ENCODE measurements around the gene MPDU1. TPM values are rescaled to one million over a fixed set of nuclear protein-coding genes. Genes with fewer than 3 reads are reported as not detected.
A peak's percentile ranks its signal among the peaks of the same experiment; 100 is the strongest.

The MPDU1 gene
- total and polyA plus RNA-seq, 2 of the 4 experiments (the other 2 are of a cell fraction): 135 to 149 TPM

DNA sequence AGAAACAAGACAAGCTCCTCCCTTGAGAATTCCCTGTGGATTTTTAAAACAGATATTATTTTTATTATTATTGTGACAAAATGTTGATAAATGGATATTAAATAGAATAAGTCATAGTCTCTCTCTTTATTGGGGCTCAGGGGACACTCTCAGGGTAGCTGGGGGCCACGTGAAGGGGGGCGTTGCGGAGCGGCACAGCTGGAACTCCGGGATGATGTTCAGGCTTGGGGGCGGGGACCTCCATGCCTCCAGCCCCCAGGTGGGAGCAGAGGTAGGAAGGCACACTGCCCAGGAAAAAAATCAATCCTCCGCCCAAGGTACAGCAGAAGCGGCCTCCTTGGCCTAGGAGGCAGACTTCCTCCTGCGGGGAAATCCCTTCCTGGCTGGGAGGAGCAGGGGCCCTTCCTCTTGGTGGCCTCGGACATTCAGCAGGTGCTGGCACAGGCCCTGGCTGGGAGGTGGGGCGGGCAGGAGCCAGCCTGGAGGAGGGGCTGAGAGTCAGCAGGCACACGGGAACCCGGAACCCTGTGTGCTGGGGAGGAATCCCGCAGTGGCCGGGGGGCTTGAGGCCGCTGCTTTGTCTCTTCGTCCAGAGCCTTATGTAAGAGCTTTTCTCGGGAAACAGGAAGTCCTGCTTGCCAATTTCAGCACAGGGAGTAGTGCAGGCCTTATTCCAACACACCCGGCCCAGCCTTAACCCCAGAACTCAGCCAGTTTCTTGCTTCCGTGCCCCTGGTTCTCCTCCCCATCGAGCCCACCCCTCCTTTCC, 25.7 kb upstream of the MPDU1 start:
- in situ Hi-C loops (cut with MboI; ENCODE audit: low sequenced_read_pairs): loop anchor here (10.0 kb wide), 1 partner anchor 203 kb away; the partner anchor contains the start of genes KCTD11 and TMEM95
- H3K27ac ChIP-seq (ENCODE audit: insufficient read depth, low read length): peak overlapping the region; percentile 3; the same call in 1 of the 2 replicates
- H3K9ac ChIP-seq (ENCODE audit: low read depth, low read length): peak overlapping the region; percentile 24; the same call in 1 of the 2 replicates

More for the DNA sequence above, 25.7 kb upstream of the MPDU1 start:
- Histone ChIP-seq H4K5ac (ENCODE audit: low read depth, low read length) (peak overlapping the region; percentile 72), H3K4me2 (ENCODE audit: low read depth, low read length) (no peak overlapping the region), H2AK9ac (replicated peaks; ENCODE audit: low read depth, low read length, poor library complexity) (peak overlapping the region; percentile 75), H3K36me3 (ENCODE audit: control insufficient read depth, insufficient read depth, low read length) (no peaks in the 10 kb centered on the region), H2BK5ac (ENCODE audit: low read depth, low read length, poor library complexity, severe bottlenecking) (no peak overlapping the region), H3K56ac (ENCODE audit: extremely low read depth, insufficient read depth, low read length) (no peak overlapping the region), H4K91ac (ENCODE audit: insufficient read depth, low read depth, low read length) (no peak overlapping the region), H3K4me1 (ENCODE audit: control insufficient read depth, insufficient read depth, low read length) (peaks cover 9% of the 10 kb centered on the region), H3K14ac (replicated peaks; ENCODE audit: low read depth, low read length) (no peak overlapping the region; the same call in 1 of the 2 replicates), H4K20me1 (ENCODE audit: insufficient read depth, low read length) (no peaks in the 10 kb centered on the region), H3K27me3 (ENCODE audit: control insufficient read depth, insufficient read depth, low read length) (no peaks in the 10 kb centered on the region), H3K9me3 (ENCODE audit: control insufficient read depth, insufficient read depth, low read length) (no peaks in the 10 kb centered on the region), H2BK20ac (ENCODE audit: low read depth, low read length) (no peak overlapping the region), H3K23ac (ENCODE audit: low read depth, low read length) (no peak overlapping the region), H2BK120ac (ENCODE audit: low read depth, low read length) (no peak overlapping the region; the same call in 1 of the 2 replicates), H4K8ac (ENCODE audit: low read depth in 2 of 2, low read length in 2 of 2) (peak overlapping the region; percentile 52 to 88; a peak in 3 of 4 replicates), H3K4ac (ENCODE audit: low read depth, low read length) (peak overlapping the region; percentile 56), H2AFZ (replicated peaks; ENCODE audit: low read length, poor library complexity) (peak overlapping the region; percentile 92), H3K79me1 (ENCODE audit: low read depth in 1 of 2, low read length in 2 of 2) (peaks cover 5 to 11% of the 10 kb centered on the region in 2 experiments; a peak in 3 of 4 replicates), H3K4me3 (ENCODE audit: insufficient read depth, low read depth, low read length) (no peak overlapping the region), H3K9me1 (ENCODE audit: insufficient read depth, low read length) (no peaks in the 10 kb centered on the region), H2AK5ac (ENCODE audit: low read depth, low read length) (peak overlapping the region; percentile 58), H2BK15ac (ENCODE audit: low read depth, low read length) (no peak overlapping the region), H3K18ac (ENCODE audit: low read depth, low read length) (no peak overlapping the region)
- CTCF ChIA-PET: no interaction called here
- dilution Hi-C loops (cut with HindIII; ENCODE audit: low sequenced_read_pairs, unreplicated experiment): no loop called here
- 28% methylated on average over 3 of the region's 21 CpGs; no CpG with 5 or more reads in 1 of the 2 experiments for WGBS, 2 experiments (ENCODE audit: extremely low coverage in 2 of 2, insufficient read length in 1 of 2)
- POLR2A ChIA-PET (ENCODE audit: unreplicated experiment): interaction anchor here (0.6 kb wide), 2 partner anchors 8 to 340 kb away, joined by 5 to 10 read pairs; no protein-coding TSS in a partner anchor
- DNase-seq: peak; percentile 49
- BruUV-seq (replicated peaks): no TSS peak
- no peak for ATAC-seq (ENCODE audit: low read depth)
- TF ChIP-seq MAFK (IDR thresholded peaks at IDR 0.05; ENCODE audit: low read depth, low read length) (no peak), CEBPB (IDR thresholded peaks at IDR 0.05; ENCODE audit: low read depth, low read length) (no peak), RFX5 (IDR thresholded peaks at IDR 0.05; ENCODE audit: low read depth, low read length) (no peak), CHD1 (IDR thresholded peaks at IDR 0.05; ENCODE audit: low read depth, low read length) (no peak), ELK1 (IDR thresholded peaks at IDR 0.05; ENCODE audit: borderline replicate concordance, low read depth, low read length) (no peak), SMC3 (IDR thresholded peaks at IDR 0.05; ENCODE audit: low read depth, low read length) (no peak), FOS (IDR thresholded peaks at IDR 0.05; ENCODE audit: low read depth, low read length) (no peak), NFE2L2 (IDR thresholded peaks at IDR 0.05; ENCODE audit: low read depth, low read length) (no peak), CTCF (conservative IDR thresholded peaks at IDR 0.05; ENCODE audit: low read depth, low read length) (no peak), RAD21 (IDR thresholded peaks at IDR 0.05; ENCODE audit: low read length) (no peak), MXI1 (IDR thresholded peaks at IDR 0.05; ENCODE audit: borderline replicate concordance, low read depth, low read length) (no peak), RCOR1 (IDR thresholded peaks at IDR 0.05; ENCODE audit: insufficient replicate concordance, low read length) (no peak)
- intact Hi-C loops (cut with micrococcal nuclease): no loop called here

All from IMR-90 (cell line).